Testis (tissue), 3 donors: ENCODE data around the gene MARK1. TPM values are rescaled to one million over a fixed set of nuclear protein-coding genes. Genes with fewer than 3 reads are reported as not detected.

Experiments used
- DNase-seq: peaks from one replicate; pipeline ENCODE4 v3.0.0-alpha.2; 2019
- H3K27ac ChIP-seq, 2 donors: fragments of 200-600 bp; sonication (generic); one replicate each; pipeline ENCODE4 v1.5.1; 2019
- H3K27me3 ChIP-seq: fragments of 200-600 bp; sonication (generic); one replicate; pipeline ENCODE4 v1.5.1; 2019
- H3K36me3 ChIP-seq: fragments of 200-600 bp; sonication (generic); one replicate; pipeline ENCODE4 v1.5.1; 2017; ENCODE audit warnings: low read depth; ENCODE audit errors: missing control alignments
- H3K4me1 ChIP-seq: fragments of 200-600 bp; sonication (generic); one replicate; pipeline ENCODE4 v1.5.1; 2019
- H3K4me3 ChIP-seq, 2 donors: fragments of 200-600 bp; sonication (generic); one replicate each; pipeline ENCODE4 v1.5.1; 2017 to 2019
- H3K9me3 ChIP-seq: fragments of 200-600 bp; sonication (generic); one replicate; pipeline ENCODE4 v1.5.1; 2017
- POLR2A ChIP-seq: fragments of 450-650 bp; IDR thresholded peaks from one replicate; pipeline ENCODE4 v1.6.1; 2017; ENCODE audit warnings: antibody characterized with exemption, mild to moderate bottlenecking, moderate library complexity
- WGBS, 2 donors: methylation state at CpG; one replicate each; pipeline ENCODE4 v1.1.5; 2018; 5-methylcytosine and 5-hydroxymethylcytosine counted together
- intact Hi-C: fragments of 100-400 bp; cut with DNase I; formaldehyde crosslinking; loops from one replicate; pipeline ENCODE4 v1.15.1; 2023; ENCODE audit warnings: low total_unique reads
- polyA plus RNA-seq: library from polyadenylated mRNA; stranded (reverse); fragments of 350-450 nt; fragmentation: Illumina TruSeq; extraction: RNeasy Lipid Tissue Mini Kit (QIAGEN cat#74804); gene quantifications from one replicate; pipeline ENCODE4 v1.2.3, GENCODE V29; 2014; ENCODE audit warnings: low read depth, low replicate concordance; ENCODE audit not compliant: insufficient read depth
- total RNA-seq, 2 donors: library from RNA; depleted of rRNA; stranded (reverse); fragments of >200 nt; gene quantifications; one replicate each; pipeline ENCODE4 v1.2.3, GENCODE V29; 2016
- TF ChIP-seq, protein P1 (sequence below), 3 experiments: fragments of 450-650 bp in 2 of 3; fragments of 200-600 bp in 1 of 3; sonication (generic) in 1 of 3; IDR thresholded peaks; one replicate each; pipeline ENCODE4 v1.5.1; 2016 to 2019; ENCODE audit warnings: antibody characterized with exemption in 3 of 3, mild to moderate bottlenecking in 2 of 3, moderate library complexity in 1 of 3

The MARK1 gene
- total and polyA plus RNA-seq, 3 donors from 2014 or later = 25.5 to 49.6 (median 31.2) TPM

- H3K36me3 ChIP-seq = no peaks in the 10 kb centered on the region
- no peak overlapping the region for H3K4me3 ChIP-seq
- no peak for DNase-seq
- no peak overlapping the region for H3K27ac ChIP-seq
- H3K9me3 ChIP-seq = no peaks in the 10 kb centered on the region
- H3K4me1 ChIP-seq = no peaks in the 10 kb centered on the region
- intact Hi-C loops = no loop called here
- TF ChIP-seq POLR2A = no peak
- TF ChIP-seq, protein P1, sequence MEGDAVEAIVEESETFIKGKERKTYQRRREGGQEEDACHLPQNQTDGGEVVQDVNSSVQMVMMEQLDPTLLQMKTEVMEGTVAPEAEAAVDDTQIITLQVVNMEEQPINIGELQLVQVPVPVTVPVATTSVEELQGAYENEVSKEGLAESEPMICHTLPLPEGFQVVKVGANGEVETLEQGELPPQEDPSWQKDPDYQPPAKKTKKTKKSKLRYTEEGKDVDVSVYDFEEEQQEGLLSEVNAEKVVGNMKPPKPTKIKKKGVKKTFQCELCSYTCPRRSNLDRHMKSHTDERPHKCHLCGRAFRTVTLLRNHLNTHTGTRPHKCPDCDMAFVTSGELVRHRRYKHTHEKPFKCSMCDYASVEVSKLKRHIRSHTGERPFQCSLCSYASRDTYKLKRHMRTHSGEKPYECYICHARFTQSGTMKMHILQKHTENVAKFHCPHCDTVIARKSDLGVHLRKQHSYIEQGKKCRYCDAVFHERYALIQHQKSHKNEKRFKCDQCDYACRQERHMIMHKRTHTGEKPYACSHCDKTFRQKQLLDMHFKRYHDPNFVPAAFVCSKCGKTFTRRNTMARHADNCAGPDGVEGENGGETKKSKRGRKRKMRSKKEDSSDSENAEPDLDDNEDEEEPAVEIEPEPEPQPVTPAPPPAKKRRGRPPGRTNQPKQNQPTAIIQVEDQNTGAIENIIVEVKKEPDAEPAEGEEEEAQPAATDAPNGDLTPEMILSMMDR (IDR thresholded peaks at IDR 0.05) = no peak
- H3K27me3 ChIP-seq = no peaks in the 10 kb centered on the region
Measured at GRCh38 chr1:220670365-220670764, 142.4 kb downstream of the MARK1 start.

DNA sequence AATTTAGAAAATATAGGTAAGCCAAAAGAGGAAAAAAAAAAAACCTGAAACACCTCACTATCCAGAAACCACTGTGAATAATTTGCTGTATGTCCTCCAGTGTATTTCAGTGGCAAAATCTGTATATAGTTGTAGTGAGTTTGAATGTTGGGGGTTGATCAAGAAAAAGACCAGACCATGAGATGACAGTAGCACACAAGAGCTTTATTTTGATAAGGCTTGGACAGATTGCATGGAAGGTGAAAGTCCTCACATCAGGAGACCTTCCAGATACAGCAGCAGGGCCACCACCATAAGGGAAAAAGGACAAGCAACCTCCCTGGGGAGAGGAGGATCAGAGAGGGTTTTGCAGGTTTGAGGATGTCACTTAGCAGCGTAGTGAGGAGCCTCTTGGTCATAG, 146.0 kb downstream of the MARK1 start:
- no peak for DNase-seq
- H3K36me3 ChIP-seq = no peaks in the 10 kb centered on the region
- TF ChIP-seq, protein P1 (IDR thresholded peaks at IDR 0.05) = no peak
- TF ChIP-seq POLR2A = no peak
- no peaks in the 10 kb centered on the region for H3K27me3 ChIP-seq
- intact Hi-C loops = no loop called here
- no peak overlapping the region for H3K27ac ChIP-seq
- no peaks in the 10 kb centered on the region for H3K4me1 ChIP-seq
- no peaks in the 10 kb centered on the region for H3K9me3 ChIP-seq
- no peak overlapping the region for H3K4me3 ChIP-seq
- WGBS, 2 donors = 100% methylated on average over 1 of the region's 1 CpG

GRCh38 chr1:220677251-220677650, 149.3 kb downstream of the MARK1 start:
- H3K4me1 ChIP-seq = no peaks in the 10 kb centered on the region
- no peaks in the 10 kb centered on the region for H3K36me3 ChIP-seq
- TF ChIP-seq, protein P1 (IDR thresholded peaks at IDR 0.05) = no peak
- no peak for TF ChIP-seq POLR2A
- intact Hi-C loops = no loop called here
- DNase-seq = no peak
- H3K4me3 ChIP-seq = no peak overlapping the region
- no peaks in the 10 kb centered on the region for H3K9me3 ChIP-seq
- no peak overlapping the region for H3K27ac ChIP-seq
- WGBS, 2 donors = 77 to 83% methylated on average over 2 of the region's 2 CpGs
- H3K27me3 ChIP-seq = no peaks in the 10 kb centered on the region

DNA sequence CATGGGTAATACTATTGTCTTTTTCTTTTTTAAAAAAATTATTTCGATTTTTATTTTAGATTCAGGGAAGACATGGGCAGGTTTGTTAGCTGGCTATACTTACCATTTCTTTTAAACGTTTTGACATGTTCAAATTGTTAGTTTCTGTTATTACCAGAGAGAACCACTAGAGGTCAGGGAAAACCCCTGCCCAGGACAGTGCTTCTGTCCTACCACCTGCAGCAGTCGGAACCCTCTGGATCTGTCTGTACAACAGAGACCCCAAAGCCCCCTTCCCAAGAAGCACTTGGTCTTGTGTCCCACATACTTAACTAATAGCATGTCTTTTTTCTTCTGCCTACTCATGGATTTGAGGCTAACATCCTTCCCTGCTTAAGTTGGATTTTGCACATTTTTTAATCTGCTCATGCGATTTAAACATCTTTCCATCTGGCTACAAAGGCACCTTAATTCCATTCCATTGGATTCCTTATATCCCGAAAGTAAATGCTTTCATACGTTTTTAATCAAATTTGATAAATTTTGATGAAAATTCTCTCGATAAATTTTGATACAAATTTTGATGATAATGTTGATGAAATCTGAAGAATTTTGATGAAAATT, 152.2 kb downstream of the MARK1 start:
- no peak for TF ChIP-seq POLR2A
- TF ChIP-seq, protein P1 (IDR thresholded peaks at IDR 0.05) = peak; percentile 68 to 72 (median 72)
- H3K27ac ChIP-seq = no peak overlapping the region
- no peak overlapping the region for H3K4me3 ChIP-seq
- H3K27me3 ChIP-seq = no peaks in the 10 kb centered on the region
- DNase-seq = peak; percentile 43
- intact Hi-C loops = no loop called here
- 29 to 32% methylated on average over 7 of the region's 7 CpGs for WGBS, 2 donors
- no peaks in the 10 kb centered on the region for H3K4me1 ChIP-seq
- H3K36me3 ChIP-seq = no peaks in the 10 kb centered on the region
- H3K9me3 ChIP-seq = no peaks in the 10 kb centered on the region

- intact Hi-C loops = no loop called here
- TF ChIP-seq POLR2A = no peak
- TF ChIP-seq, protein P1 (IDR thresholded peaks at IDR 0.05) = no peak
- no peaks in the 10 kb centered on the region for H3K36me3 ChIP-seq
- no peaks in the 10 kb centered on the region for H3K27me3 ChIP-seq
- no peaks in the 10 kb centered on the region for H3K4me1 ChIP-seq
- DNase-seq = no peak
- H3K27ac ChIP-seq = no peak overlapping the region
- WGBS, 2 donors = 72 to 80% methylated on average over 10 of the region's 10 CpGs
- H3K4me3 ChIP-seq = no peak overlapping the region
- no peaks in the 10 kb centered on the region for H3K9me3 ChIP-seq
Measured at GRCh38 chr1:220681220-220681880, 153.4 kb downstream of the MARK1 start.
